Measurements from ENCODE around the gene ERBB4. TPM values are rescaled to one million over a fixed set of nuclear protein-coding genes. Genes with fewer than 3 reads are reported as not detected.

Gene ERBB4
- total RNA-seq, 4 donors from 2014 or later = 0.04 to 0.57 (median 0.35) TPM; not detected in 1

GRCh38 chr2:212265777-212266176 is 272.8 kb downstream of the ERBB4 start:
- H3K4me3 ChIP-seq = no peak overlapping the region
- no peaks in the 10 kb centered on the region for H3K36me3 ChIP-seq
- H3K9me3 ChIP-seq = no peaks in the 10 kb centered on the region
- no peaks in the 10 kb centered on the region for H3K27me3 ChIP-seq
- H3K4me1 ChIP-seq = no peaks in the 10 kb centered on the region
- WGBS, 2 donors = 66 to 78% methylated on average over 3 of the region's 3 CpGs
- intact Hi-C loops (cut with DNase I) = no loop called here
- no peak for DNase-seq
- no peak for TF ChIP-seq POLR2A (IDR thresholded peaks at IDR 0.05)
- TF ChIP-seq CTCF (IDR thresholded peaks at IDR 0.05) = no peak
- H3K27ac ChIP-seq = no peak overlapping the region

- WGBS, 2 donors = 88 to 100% methylated on average over 3 of the region's 3 CpGs
- no peaks in the 10 kb centered on the region for H3K4me1 ChIP-seq
- no peak overlapping the region for H3K4me3 ChIP-seq
- no peaks in the 10 kb centered on the region for H3K9me3 ChIP-seq
- intact Hi-C loops (cut with DNase I) = no loop called here
- no peaks in the 10 kb centered on the region for H3K36me3 ChIP-seq
- TF ChIP-seq CTCF (IDR thresholded peaks at IDR 0.05) = no peak
- TF ChIP-seq POLR2A (IDR thresholded peaks at IDR 0.05) = no peak
- H3K27ac ChIP-seq = no peak overlapping the region
- H3K27me3 ChIP-seq = no peaks in the 10 kb centered on the region
- DNase-seq = no peak
Measured at GRCh38 chr2:212264187-212264586, 274.4 kb downstream of the ERBB4 start.

GRCh38 chr2:212259226-212259625 is 279.4 kb downstream of the ERBB4 start:
- Histone ChIP-seq H3K27me3 (no peaks in the 10 kb centered on the region), H3K36me3 (no peaks in the 10 kb centered on the region), H3K4me1 (no peaks in the 10 kb centered on the region), H3K4me3 (no peak overlapping the region), H3K27ac (no peak overlapping the region), H3K9me3 (no peaks in the 10 kb centered on the region)
- intact Hi-C loops (cut with DNase I) = no loop called here
- TF ChIP-seq CTCF (IDR thresholded peaks at IDR 0.05) = no peak
- TF ChIP-seq POLR2A (IDR thresholded peaks at IDR 0.05) = no peak
- DNase-seq = no peak
- WGBS, 2 donors = 58 to 76% methylated on average over 2 of the region's 2 CpGs

- no peak overlapping the region for H3K4me3 ChIP-seq
- no peak for DNase-seq
- H3K4me1 ChIP-seq = no peaks in the 10 kb centered on the region
- intact Hi-C loops (cut with DNase I) = no loop called here
- WGBS, 2 donors = 49 to 52% methylated on average over 4 to 5 of the region's 5 CpGs
- no peaks in the 10 kb centered on the region for H3K27me3 ChIP-seq
- H3K36me3 ChIP-seq = no peaks in the 10 kb centered on the region
- no peaks in the 10 kb centered on the region for H3K9me3 ChIP-seq
- no peak overlapping the region for H3K27ac ChIP-seq
- no peak for TF ChIP-seq CTCF (IDR thresholded peaks at IDR 0.05)
- no peak for TF ChIP-seq POLR2A (IDR thresholded peaks at IDR 0.05)
Measured at GRCh38 chr2:212254339-212254738, 284.3 kb downstream of the ERBB4 start.

- no peak for DNase-seq
- H3K9me3 ChIP-seq = no peaks in the 10 kb centered on the region
- intact Hi-C loops (cut with DNase I) = no loop called here
Measured at GRCh38 chr2:212249451-212249850, 289.2 kb downstream of the ERBB4 start.

More at GRCh38 chr2:212249451-212249850, 289.2 kb downstream of the ERBB4 start:
- Histone ChIP-seq H3K36me3 (no peaks in the 10 kb centered on the region), H3K27me3 (no peaks in the 10 kb centered on the region), H3K4me1 (no peaks in the 10 kb centered on the region), H3K4me3 (no peak overlapping the region), H3K27ac (no peak overlapping the region)
- TF ChIP-seq POLR2A (IDR thresholded peaks at IDR 0.05) (no peak), CTCF (IDR thresholded peaks at IDR 0.05) (no peak)
- 24 to 26% methylated on average over 2 of the region's 2 CpGs for WGBS, 2 donors

Measured in esophagus squamous epithelium (tissue), 5 donors.